GM21381 (cell line): ENCODE data around the gene SLC4A8.
"Not testable (repeated sequence)": the region's sequence is repeated elsewhere in the genome, so short reads cannot be mapped to it uniquely, and the experiment has no call there.

Source experiments
- ATAC-seq: cut with Tn5 transposase; IDR thresholded peaks from one replicate; pipeline ENCODE4 v1.9.1; 2021; ENCODE audit warnings: mild to moderate bottlenecking, moderate library complexity; ENCODE audit not compliant: unreplicated experiment

Gene SLC4A8

DNA sequence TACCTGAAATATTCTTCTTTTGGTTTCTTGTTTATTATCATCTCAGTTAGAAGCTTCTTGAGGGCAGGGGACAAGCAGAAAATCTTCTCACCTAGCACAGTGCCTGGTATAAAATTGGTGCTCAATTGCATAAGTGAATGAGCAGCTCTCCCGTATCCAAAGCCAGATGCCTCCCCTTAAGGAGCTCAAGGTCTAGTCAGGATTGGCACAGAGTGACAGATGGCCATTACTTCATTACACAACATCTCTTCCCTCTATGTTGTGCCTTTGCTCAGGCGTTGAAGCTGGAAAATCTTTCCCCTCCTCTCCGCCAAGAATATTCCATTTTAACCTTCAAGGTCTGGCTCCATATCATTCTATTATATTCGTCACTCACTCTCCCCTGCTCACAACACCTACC, 3.6 kb downstream of the SLC4A8 start:
- ATAC-seq: no peak

DNA sequence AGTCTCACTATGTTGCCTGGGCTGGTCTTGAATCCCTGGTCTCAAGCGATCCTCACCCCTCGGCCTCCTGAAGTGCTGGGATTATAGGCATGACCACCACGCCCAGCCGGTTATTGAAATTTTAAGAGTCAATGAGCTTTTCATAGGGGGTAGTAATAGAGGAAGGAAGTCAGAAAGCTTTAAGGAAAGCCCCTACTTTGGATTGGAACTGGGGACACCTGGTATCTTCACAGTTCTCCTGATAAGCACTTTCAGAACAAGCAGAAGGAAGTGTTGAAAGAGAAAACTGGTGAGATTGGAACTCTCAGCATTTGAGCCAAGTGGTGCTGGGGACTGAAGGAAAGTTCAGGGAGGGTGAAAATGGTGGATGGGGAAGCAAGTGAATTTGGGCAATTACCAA, 5.1 kb downstream of the SLC4A8 start:
- ATAC-seq: no peak

DNA sequence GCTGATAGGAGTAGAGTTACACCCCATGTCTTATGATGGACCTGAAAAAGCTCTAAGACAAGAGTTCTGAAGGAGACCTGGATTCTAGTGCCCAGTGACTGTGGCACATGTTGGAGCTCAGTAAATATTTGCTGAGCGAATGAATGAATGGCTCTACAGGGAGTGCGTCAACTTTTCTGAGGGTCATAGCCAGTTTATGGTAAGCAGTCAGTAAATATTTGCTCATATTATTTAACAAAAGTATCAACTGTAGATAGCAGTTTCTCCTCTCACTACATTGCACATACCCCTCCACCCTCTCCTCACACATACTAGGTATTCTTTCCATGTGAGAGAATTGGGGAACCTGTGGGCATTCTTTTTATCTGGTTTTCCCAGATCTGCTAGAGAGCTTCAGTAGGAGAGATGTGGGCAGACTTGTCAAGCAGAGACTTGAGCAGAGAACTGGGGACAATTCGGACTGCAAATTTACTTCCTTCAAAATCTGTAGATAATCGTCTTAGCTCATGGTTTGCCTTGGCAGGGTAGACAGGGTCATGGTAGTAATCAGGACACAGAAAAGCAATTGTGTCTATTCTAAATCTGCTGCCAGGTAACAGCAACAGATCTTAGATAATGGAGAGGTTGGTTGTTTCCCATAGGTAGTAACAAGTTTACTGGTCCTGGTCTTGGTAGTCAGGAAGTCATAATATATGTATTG, 5.7 kb downstream of the SLC4A8 start:
- no peak for ATAC-seq

DNA sequence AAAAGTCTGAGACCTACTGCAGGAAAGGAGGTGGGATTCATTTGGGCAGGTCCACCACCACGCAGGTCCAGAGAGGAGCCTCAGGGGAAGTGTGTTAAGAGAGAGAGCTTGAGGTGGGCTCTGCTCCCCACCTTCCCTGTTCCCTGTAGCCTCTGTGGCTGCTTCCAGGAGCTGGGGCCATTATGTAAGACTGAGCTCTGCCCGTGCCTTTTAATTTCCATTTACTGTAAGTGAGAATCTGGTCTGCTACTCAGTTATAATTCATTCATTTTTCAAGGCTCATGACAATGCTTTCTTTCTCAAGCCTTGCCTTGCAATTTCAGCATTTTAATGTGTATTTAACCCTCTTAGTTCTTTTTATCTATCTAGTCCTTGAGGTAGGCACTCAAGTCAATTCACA, 8.3 kb downstream of the SLC4A8 start:
- no peak for ATAC-seq

DNA sequence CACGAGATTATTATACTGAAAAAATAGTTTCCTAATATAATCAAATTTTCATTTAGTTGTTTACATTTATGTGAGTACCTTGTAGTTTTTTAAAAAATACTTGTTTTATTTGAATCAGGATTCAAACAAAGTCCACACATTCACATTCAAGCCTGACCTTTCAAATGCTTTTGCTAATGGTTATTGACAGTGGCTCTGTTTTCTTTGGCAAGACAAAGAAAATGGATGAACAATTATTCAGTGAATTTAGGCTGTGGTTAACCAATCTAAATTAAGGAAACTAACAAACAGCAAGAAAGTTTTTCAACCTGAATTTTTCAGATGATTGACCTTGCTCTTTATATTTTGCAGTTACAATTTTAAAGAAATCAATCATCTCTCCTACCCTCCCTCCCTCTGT, 9.7 kb downstream of the SLC4A8 start:
- no peak for ATAC-seq

DNA sequence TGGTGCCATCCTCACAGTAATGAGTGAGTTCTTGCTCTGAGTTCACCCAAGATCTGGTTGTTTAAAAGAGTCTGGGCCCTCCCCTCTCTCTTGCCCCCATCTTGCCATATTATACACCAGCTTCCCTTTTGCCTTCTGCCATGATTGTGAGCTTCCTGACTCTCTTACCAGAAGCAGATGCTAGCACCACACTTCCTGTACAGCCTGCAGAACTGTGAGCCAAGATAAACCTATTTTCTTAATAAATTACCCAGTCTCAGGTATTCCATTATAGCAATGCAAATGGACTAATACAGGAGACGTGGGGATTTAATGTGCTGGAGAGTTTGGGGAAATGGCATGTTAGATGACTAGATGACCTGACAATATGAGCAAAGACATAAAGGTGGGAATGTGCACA, 12.8 kb downstream of the SLC4A8 start:
- ATAC-seq: no peak

DNA sequence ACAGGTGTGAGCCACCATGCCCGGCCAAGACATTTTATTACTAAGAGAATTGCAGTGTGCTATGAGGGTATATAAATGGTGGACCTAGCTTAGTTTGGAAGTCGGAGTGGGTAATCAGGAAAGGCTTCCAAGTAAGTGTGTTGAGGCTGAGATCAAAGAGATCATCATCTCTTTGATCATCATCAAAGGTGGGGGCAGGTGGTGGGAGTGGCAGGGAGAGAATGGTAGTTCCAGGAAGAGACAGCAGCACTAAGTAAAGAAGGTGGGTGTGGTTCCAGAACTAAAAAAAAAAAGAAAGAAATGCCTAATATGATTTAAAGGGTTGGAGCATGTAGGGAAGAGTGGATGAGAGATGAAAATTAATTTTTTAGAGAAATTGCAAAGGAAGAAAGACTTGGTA, 14.7 kb downstream of the SLC4A8 start:
- ATAC-seq: no peak

DNA sequence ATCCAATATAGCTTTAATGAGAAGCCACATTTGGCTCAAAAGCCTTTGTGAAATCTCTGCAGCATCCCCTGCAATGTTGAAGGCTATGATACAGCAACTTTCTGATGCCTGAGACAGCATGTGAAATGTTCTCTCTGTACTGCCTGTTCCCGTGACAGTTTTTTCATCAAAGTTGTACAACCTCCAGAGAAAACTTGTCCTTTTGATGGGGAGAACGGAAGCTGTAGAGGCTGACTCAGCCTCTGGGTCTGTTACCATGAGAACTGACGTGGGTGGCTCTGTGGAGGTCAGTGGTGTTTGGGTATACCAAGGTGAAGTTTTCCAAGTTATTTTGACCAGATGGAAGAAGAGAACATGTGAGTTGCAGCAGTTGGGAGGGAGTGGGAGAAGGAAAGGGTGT, 17.0 kb downstream of the SLC4A8 start:
- ATAC-seq: no peak

DNA sequence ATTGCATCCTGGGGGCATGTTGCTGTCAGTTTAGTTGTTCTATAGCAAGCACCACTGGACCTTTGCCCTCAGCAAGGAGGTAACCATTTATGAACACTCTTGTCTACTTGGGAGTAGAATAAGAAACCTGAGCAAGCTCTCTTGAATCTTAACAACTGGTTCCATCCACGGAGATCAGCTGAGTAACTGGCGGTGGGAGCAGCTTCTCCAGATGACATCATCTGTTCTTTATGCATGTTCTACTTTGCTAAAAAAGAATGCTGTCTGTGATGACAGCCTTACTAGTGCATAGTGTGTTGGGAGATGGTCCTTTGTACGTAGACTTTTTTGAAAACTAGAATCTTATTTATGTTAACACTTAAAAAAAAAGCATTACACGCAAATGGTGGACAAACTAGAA, 17.7 kb downstream of the SLC4A8 start:
- no peak for ATAC-seq

DNA sequence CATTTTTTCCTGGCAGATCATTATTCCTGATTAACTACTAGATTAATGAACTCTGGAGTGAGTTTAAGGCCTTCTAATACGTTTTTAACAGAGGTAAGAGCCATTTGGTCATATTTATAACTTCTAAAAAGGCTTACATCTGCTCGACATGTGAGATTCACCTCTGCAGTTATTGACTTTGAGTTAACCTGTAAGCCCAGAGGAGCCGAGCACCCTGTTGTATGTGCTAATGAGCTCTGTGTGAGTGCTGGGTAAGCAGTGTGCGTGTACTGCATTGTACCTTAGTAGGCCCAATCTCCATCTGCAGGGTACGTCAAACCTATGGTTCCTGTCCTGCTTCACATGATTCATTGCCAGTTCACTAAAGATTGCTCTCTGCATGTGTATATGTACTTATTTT, 18.9 kb downstream of the SLC4A8 start:
- no peak for ATAC-seq

DNA sequence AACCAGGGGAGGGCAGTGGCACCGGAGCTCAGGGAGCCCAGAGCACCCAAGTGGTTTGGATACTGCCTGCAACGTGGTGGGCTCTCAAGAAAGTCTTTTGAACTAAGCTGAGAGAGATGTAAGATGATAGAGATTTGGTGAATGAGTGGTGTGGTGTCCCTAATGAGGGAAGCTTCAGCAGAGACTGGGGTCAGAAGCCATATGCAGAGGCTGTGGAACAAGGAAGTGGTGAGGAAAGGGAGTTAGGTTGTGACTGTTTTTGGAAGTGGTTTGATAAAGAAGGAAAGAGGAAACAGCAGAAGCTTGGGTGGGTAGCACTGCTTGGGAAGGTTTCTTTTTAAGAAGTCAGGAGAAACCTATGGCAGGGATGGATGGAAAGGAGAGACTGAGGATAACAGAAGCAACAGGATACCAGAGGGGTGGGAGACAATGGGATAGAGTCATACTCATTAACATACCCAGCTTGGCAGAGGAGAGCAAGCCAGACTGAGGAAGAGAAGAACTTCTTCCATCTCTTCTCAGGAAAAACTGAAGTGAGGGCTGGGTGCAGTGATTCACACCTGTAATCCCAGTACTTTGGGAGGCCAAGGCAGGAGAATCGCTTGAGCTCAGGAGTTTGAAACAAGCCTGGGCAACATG, 24.1 kb downstream of the SLC4A8 start:
- no peak for ATAC-seq

DNA sequence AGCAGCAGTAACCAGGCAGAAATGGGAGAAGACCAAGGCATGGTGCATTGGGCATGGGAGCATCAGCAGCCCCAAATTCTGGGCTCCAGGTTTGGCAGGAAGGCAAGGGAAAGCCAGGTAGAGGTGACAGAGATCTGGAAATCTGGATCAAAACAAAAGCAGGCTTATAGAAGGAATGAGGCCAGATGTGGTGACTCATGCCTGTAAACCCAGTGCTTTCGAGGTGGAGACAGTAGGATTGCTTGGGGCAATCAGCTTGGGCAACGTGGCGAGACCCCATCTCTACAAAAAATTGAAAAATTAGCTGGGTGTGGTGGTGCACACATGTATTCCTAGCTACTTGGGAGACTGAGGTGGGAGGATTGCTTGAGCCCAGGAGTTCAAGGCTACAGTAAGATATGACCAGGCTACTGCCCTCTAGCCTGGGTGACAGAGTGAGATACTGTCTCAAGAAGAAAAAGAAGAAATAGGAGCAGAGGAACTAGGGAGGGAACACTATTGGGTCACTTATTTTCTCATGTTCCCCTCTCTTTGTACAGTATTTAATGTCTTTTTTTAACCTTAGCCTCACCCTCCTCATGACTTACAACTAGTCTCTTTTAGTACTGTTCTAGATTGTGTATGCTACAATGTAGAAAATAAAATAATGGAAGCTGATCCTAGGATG, 25.1 kb downstream of the SLC4A8 start:
- no peak for ATAC-seq

DNA sequence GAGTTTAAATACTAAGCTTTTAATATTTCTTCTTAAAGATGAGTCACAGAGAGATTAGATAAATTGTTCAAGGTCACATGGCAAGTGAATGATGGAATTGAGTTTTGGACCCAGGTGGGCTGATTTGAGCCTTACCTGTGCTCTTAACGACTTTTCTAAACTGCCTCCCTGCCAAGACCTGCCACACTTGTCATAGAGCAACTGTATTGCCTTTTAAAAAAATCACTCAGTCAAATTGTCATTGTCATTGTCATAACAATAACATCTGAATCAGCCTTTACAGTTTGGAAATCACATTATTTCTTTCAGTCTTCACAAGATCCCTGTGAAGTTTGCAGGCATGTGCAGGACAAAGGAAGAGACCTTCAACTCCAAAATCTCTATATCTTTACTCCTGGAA, 25.7 kb downstream of the SLC4A8 start:
- ATAC-seq: no peak

DNA sequence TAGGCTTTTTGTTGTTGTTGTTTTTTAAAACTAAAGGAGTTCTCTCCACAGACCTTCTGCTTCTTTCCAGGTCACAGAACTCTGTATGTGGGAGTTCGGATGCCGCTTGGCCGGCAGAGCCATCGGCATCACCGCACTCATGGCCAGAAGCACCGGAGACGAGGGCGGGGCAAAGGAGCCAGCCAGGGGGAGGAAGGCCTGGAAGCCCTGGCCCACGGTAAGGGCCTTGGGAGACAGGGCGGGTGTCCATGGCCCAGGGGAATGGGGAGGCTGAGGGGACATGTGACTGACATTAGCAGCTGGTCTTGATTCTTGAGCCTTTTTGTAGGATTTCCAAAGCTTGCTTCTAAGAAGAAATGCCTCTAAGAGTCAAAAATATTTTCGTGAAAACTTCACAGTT, 26.2 kb downstream of the SLC4A8 start:
- ATAC-seq: no peak

DNA sequence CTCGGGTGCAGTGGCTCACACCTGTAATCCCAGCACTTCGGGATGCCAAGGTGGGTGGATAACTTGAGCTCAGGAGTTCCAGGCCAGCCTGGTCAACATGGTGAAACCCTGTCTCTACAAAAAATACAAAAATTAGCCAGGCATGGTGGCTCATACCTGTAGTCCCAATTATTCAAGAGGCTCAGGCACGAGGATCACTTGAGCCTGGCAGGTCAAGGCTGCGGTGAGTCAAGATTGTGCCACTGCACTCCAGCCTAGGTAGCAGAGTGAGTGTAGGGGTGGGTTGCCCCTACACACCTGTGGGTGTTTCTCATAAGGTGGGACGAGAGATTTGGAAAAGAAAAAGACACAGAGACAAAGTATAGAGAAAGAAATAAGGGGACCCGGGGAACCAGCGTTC, 29.4 kb downstream of the SLC4A8 start:
- not testable (repeated sequence) for ATAC-seq

DNA sequence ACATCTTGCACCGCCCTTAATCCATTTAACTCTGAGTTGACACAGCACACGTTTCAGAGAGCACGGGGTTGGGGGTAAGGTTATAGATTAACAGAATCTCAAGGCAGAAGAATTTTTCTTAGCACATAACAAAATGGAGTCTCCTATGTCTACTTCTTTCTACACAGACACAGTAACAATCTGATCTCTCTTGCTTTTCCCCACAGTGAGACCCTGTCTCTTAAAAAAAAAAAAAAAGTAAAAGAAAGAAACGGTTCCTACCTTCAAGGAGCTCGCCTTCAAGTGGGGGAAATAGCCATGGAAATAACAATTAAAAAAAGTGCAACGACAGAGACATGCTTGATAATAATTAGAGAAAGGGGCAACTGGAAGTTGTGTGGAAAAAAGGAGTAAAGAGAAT, 30.4 kb downstream of the SLC4A8 start:
- ATAC-seq: not testable (repeated sequence)

DNA sequence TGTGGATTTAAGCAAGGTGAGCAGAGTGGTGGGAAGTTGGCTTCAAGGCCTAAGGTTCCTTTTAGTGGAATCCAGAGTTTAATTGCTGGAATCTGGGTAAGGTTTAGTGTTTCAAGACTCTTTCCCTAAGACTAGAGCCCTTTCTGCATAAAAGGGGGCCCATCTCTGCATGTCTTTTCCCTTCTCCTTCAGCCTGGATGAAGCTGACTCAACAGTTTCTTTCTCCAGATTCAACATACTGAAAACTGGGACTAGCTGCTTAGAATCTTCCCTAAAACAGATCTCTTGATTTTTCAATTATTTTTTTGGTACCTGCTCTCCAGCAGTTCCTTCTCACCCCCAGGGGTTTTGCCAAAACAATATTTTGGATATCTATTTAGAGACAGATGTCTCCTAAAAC, 34.0 kb downstream of the SLC4A8 start:
- no peak for ATAC-seq

DNA sequence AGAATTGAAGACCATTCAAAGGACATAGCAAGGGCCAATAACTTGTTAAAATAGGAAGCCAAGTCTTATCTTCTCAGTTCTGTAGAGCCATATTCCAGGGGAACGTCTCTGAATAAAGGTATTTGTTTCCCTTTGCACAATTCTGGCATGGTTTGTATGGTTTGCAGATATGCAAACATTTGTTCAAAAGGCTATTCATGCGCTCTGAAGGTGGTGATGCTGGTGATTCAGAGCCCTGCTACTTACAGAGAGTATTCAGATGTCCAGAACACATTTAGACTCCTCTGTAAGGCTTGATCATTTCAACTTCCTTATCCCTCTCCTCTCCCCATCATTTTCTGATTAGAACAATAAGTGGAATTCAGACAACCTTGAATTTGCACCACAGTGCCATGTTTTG, 35.9 kb downstream of the SLC4A8 start:
- no peak for ATAC-seq

DNA sequence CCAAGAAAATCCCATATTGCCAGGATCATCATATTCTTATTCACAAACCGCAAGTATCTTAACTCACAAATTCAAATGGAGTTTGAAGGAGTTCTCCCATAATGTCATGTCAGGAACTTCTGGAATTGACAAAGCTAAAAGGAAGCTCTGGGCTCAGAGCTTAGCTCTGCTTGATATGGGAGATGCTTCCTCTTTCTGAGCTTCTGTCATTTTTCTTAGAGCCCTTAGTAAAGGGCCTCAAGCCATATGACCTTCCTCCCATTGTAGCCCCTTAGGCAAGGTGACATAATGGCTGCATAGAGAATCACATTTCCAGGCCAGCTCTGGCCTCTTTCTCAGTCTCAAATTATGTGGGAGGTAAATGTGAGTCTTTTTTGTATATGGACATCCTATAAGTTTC, 40.9 kb downstream of the SLC4A8 start:
- ATAC-seq: no peak

DNA sequence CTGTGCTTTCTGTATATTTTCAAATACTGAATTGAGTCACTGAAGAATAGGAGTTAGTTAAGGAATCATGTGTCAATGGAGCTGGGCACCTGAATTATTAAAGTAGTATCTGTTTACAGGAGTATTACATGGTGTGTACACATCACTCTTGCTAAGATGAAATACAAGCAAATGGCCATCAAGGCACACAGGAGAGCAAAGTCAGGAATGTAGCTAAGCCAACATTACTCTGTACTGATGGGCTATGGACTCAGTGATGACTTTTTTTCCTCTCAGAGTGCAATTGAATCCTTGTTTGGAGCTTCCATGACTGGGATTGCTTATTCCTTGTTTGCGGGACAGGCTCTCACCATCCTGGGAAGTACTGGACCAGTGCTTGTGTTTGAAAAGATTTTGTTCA, 45.5 kb downstream of the SLC4A8 start:
- no peak for ATAC-seq

DNA sequence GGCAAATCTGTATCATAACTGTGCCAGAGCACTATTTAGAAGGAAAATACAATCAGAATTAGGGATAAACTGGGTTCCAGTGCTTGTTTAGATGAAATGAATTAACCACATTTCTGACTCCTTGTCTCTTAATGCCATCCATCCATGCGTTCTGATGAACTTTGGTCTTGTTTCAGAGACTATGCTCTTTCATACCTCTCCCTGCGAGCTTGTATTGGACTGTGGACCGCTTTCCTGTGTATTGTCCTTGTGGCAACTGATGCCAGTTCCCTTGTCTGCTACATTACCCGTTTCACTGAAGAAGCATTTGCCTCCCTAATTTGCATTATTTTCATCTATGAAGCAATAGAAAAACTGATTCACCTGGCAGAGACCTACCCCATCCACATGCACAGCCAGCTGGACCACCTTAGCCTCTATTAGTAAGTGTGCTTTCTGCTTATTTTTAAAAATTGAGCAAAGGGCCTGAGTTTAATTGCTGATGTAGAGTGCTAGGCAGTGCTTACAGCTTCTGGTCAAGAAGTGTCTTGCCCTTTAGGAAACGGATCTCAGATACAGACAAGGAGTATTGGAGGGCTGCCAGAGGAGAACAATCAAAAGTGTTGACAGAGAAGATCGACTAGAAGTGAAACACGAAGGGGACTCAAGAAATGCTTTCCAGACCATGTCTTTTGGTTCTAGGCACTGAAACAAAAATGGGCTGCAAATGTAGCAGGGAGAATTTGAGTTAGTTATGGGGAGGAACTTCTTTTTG, 46.7 kb downstream of the SLC4A8 start:
- ATAC-seq: no peak

DNA sequence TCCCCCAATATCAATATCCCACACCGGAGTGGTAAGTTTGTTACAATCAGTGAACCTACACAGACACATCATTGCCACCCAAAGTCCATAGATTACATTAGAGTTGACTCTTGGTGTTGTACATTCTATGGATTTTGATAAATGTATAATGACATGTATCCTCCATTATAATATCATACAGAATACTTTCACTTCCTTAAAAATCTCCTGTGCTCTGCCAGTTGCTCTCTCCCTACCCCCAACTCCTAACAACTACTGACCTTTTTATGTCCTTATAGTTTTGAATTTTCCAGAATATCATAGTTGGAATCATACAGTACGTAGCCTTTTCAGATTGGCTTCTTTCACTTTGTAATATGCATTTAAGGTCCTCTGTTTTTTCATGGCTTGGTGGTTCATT, 48.4 kb downstream of the SLC4A8 start:
- no peak for ATAC-seq
